Coronary artery (tissue), 2 donors: ENCODE data around the gene GNLY.

ENCODE experiments used
- DNase-seq: peaks from one replicate; pipeline ENCODE4 v3.0.0-alpha.2; 2017; ENCODE audit warnings: low spot score
- H3K27ac ChIP-seq, 2 donors: fragments of 200-600 bp; sonication (generic); one replicate each; pipeline ENCODE4 v1.5.1; 2016 to 2019
- H3K4me3 ChIP-seq: fragments of 200-600 bp; sonication (generic); 2 replicates; pipeline ENCODE4 v1.5.1; 2016; ENCODE audit warnings: mild to moderate bottlenecking, moderate library complexity
- TF ChIP-seq, protein P1 (sequence below): fragments of 200-600 bp; sonication (generic); IDR thresholded peaks from one replicate; pipeline ENCODE4 v1.5.1; 2019; ENCODE audit warnings: antibody characterized with exemption

The GNLY gene

DNA sequence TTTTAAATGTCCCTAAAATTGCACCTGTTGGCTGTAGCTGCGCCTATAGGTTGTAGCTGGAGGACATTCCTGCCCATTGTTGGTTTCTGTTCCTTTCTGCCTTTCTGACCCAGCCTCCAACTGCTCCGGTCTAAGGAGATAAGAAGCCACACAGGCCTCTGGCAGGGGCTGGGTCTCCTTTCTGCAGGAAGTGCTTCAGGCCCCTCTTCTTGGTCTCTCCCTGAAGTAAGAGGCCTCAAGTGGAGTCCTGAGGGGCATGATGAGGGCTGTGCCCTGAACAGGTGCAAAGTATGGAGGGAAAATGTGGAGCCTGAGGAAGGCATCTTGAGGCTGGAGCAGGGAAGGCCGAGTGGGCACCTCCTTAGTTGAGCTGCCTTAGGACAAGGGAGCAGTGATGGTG lies 15.8 kb upstream of the GNLY start:
- TF ChIP-seq, protein P1, sequence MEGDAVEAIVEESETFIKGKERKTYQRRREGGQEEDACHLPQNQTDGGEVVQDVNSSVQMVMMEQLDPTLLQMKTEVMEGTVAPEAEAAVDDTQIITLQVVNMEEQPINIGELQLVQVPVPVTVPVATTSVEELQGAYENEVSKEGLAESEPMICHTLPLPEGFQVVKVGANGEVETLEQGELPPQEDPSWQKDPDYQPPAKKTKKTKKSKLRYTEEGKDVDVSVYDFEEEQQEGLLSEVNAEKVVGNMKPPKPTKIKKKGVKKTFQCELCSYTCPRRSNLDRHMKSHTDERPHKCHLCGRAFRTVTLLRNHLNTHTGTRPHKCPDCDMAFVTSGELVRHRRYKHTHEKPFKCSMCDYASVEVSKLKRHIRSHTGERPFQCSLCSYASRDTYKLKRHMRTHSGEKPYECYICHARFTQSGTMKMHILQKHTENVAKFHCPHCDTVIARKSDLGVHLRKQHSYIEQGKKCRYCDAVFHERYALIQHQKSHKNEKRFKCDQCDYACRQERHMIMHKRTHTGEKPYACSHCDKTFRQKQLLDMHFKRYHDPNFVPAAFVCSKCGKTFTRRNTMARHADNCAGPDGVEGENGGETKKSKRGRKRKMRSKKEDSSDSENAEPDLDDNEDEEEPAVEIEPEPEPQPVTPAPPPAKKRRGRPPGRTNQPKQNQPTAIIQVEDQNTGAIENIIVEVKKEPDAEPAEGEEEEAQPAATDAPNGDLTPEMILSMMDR: no peak
- H3K27ac ChIP-seq: peak overlapping the region in 1 of 2 donors; percentile 23
- no peak for DNase-seq
- no peak overlapping the region for H3K4me3 ChIP-seq

DNA sequence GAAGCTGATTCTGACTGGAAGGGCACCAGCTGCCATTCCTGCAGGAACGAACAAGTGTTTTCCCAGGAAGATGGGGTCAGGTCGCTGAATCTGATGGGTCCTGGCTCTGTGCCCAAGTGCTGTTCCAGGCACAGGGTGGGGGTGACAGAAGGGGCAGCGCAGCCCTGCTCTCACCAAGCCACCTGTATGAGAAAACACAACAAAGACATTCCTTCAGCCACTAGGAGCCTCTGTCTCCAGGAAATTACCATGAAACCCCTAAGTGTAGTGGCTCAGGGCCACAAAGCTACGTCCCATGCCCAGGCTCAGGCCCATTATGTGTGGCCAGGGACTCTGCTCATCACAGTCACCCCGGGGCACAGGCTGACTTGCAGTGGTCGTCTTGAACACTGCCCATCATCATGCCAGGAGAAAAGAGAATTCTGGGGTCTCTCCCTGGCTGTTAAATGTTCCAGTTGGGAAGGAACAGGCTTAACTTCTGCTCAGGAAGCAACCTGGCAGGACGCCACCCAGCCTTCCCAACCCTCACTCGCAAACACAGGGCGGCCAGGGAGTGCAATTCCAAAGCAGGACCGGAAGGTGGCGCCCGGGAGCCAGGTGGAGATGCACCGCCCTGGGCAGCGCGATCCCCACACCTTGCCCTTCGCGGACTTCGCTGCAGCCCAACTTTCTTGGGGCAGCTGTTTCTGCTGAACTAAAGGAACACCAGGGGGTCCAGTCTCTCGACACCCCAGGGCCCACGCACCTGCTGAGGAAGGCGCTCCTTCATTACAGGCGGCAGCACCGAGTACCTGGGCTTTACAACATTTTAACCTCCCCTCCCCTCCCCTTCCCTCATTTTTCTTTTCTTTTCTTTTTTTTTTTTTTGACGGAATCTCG lies 15.1 kb upstream of the GNLY start:
- TF ChIP-seq, protein P1: peak; percentile 97
- H3K27ac ChIP-seq: peak overlapping the region in 1 of 2 donors; percentile 23
- peak; percentile 87 for DNase-seq
- peak overlapping the region; percentile 5 for H3K4me3 ChIP-seq

DNA sequence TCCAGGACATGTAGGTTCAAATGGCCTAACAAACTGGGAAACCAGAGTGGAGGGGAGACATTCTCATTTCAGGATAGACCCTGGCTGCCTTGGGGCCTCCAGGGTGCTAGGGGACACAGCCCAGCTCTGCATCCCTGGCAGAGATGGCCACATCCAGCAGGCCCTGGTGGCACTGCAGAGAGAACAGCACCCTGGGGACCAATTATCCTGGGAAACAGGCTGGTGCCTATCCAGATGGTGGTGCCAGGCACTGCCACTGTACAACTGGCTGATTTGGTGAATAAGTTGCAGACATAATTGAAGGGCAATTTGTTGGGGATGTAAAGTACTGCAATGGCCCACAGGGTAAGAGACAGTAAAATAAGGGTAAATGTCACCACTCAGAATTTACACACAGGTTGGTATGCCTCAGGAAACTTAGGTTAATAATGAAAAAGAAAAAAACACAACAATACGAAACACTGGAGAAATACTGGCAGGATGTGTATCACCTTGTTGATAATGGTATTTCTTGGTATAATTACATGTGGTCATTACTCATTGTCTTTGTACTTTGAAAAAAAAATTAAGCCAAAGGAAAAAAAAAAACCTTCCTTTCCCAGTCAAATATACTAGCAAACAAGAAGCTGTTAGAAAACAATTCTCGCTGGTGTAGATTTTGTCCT lies 13.3 kb upstream of the GNLY start:
- no peak for DNase-seq
- Histone ChIP-seq H3K27ac (peak overlapping the region in 1 of 2 donors; percentile 42), H3K4me3 (no peak overlapping the region)
- TF ChIP-seq, protein P1: no peak

DNA sequence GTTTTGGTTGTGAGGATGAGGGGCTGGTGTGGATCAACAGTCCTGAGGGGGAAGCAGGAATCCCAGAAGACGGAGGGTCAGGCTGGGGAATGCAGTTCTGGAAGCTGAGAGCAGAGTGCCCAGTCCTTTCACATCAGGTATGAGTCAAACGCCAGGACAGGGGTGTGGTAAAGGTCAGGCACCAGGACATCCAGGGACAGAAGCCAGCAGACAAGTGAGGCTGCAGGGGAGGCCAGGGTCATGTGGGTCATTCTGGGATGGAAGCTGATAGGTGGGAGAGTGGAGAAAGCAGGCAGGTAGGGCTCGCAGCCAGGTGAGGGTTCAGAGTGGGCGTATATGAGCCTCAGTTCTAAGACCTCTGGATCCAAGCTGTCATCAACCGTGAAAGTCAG lies 12.8 kb upstream of the GNLY start:
- TF ChIP-seq, protein P1: no peak
- no peak overlapping the region for H3K4me3 ChIP-seq
- H3K27ac ChIP-seq: peak overlapping the region in 1 of 2 donors; percentile 13
- no peak for DNase-seq

DNA sequence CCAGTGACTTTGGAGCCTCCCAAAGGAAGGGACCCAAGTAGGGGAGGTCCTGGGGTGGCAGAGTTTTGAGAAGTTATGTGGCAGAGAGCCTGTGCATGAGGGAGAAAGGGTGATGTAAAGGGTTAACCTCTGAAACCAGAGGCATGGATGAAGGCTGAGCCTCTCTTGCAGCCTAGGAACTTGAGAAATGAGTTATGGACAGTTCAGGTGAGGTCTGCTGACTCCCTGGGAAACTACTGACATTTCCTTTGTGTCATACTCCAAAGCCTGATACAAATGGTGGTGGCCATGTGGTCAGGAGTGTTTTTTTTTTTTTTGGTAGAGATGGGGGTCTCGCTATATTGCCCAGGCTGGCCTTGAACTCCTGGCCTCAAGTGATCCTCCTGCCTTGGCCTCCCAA lies 12.4 kb upstream of the GNLY start:
- no peak overlapping the region for H3K4me3 ChIP-seq
- TF ChIP-seq, protein P1: no peak
- DNase-seq: no peak
- H3K27ac ChIP-seq: peak overlapping the region in 1 of 2 donors; percentile 13

DNA sequence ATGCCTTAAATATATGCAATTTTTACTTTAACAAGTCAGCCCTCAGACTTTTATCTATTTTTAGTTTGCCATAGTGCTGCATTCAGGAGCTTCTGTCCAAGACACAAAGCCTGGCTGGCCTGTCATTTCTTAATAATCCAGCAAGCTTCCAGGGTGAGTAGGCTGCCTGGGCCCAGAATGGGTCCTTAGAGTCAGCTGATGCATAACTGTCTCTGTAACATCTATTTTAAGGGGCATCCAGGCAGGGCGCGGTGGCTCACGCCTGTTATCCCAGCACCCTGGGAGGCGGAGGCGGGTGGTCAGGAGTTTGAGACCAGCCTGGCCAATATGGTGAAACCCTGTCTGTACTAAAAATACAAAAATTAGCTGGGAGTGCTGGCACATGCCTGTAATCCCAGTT lies 11.8 kb upstream of the GNLY start:
- no peak overlapping the region for H3K27ac ChIP-seq
- DNase-seq: no peak
- TF ChIP-seq, protein P1: no peak
- H3K4me3 ChIP-seq: no peak overlapping the region
